GM19193 (cell line): ENCODE measurements around the gene WDR27.

Source experiments
- POLR2A ChIP-seq: IDR thresholded peaks from 4 replicates; pipeline ENCODE4 v1.6.1; 2011; ENCODE audit not compliant: insufficient read depth, insufficient read length; ENCODE audit errors: extremely low read depth

The WDR27 gene

DNA sequence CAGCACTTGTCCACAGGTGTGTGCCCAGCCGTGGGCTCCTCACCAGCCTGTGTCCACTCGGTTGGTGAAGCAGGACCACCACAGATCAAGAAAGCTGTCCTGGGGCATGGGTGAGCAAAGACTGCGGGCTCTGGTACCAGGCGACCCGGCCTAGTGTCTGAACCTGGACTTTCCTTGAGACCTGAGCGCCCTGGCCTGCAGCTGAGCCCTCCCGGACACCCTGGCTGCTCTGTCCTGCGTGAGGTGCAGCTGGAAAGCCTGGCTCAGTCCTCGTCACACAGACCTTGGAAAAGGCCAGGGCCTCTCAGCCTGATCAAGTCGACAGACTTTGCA, 247.0 kb downstream of the WDR27 start:
- no peak for TF ChIP-seq POLR2A

GRCh38 chr6:169454204-169454871, 247.5 kb downstream of the WDR27 start:
- no peak for TF ChIP-seq POLR2A

DNA sequence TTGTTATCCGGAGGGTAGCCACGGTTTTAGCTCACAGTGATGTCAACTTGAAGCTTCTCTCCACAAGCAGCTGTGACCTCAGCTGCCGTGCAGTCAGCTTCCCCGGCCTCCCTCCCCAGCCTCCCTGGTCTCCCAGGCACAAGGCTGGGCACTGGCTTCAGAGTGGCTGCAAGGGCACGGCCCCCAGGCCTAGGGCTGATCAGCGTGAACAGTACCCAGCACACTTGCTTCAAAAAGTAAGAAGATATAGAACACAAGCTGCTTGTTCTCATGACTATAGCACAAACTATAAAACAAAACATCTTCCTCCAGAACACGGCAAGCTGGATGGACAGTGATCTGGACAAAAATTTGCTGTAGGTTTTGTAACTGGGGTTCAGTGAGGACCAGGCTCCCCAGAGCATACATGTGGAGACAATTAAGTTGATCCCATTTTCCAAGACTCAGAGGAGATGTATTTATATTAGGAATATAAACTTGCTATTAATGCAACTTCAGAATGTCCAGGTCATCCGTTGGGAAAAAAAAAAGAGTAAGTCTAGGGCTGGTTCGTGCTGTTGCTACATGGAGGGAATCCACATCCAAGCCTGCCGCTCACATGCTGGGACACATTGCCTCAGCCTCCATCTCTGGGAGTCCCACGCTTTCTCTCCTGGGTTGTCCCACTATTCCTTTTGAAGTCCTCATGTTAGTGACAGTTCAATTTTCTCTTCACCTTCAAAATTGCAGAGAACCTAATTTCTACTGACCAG, 248.8 kb downstream of the WDR27 start:
- no peak for TF ChIP-seq POLR2A

GRCh38 chr6:169452117-169452868, 249.5 kb downstream of the WDR27 start:
- no peak for TF ChIP-seq POLR2A

- no peak for TF ChIP-seq POLR2A
Measured at GRCh38 chr6:169451065-169451838, 250.6 kb downstream of the WDR27 start.

- no peak for TF ChIP-seq POLR2A
Measured at GRCh38 chr6:169450097-169450496, 251.7 kb downstream of the WDR27 start.

- no peak for TF ChIP-seq POLR2A
Measured at GRCh38 chr6:169449221-169449620, 252.6 kb downstream of the WDR27 start.

- no peak for TF ChIP-seq POLR2A
Measured at GRCh38 chr6:169445661-169446581, 255.9 kb downstream of the WDR27 start.

DNA sequence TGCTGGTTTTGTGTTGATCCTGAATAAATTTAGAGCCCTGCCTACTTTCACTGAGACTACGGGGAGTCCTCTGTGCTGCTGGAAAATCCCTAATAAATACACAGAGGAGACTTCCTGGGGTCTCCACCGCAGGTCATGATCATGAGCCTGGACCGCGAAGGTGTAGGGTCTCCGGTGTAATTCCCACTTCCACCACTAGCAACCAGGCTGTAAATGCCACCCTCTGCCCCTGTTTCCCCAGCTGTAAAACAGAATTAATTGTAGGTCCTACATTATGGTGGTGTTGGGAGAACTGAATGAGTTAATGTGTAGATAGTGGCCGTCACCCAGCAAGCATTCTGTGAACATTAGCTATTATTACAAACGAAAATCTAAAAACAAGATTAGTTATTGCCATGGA, 256.6 kb downstream of the WDR27 start:
- TF ChIP-seq POLR2A = no peak

GRCh38 chr6:169441292-169441691, 260.5 kb downstream of the WDR27 start:
- no peak for TF ChIP-seq POLR2A

GRCh38 chr6:169439710-169440109, 262.1 kb downstream of the WDR27 start:
- TF ChIP-seq POLR2A = no peak

- TF ChIP-seq POLR2A = no peak
Measured at GRCh38 chr6:169429001-169429400, 272.8 kb downstream of the WDR27 start.

DNA sequence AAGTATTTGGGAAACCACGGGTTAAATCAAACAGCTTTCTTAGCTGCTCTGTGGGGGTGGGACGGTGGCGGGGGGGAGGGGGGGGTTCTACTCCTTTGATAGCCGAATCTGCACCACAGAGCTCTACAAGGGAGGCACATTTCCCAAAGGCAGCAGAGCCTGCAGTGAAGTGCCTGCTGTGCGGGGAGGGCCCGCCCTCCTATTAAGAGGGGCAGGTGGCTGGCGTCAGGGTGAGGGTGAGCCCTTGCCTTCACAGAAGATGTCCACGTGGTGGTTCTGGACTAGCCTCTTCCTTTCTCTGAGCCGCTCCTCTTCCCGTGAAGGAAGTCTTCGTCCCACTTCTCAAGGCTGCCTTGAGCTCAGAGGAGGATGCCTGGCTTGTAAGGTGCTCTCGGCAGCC, 273.3 kb downstream of the WDR27 start:
- TF ChIP-seq POLR2A = no peak

GRCh38 chr6:169427856-169428255, 274.0 kb downstream of the WDR27 start:
- no peak for TF ChIP-seq POLR2A
